Measurements from ENCODE around the gene IFRD2.

Gene IFRD2

DNA sequence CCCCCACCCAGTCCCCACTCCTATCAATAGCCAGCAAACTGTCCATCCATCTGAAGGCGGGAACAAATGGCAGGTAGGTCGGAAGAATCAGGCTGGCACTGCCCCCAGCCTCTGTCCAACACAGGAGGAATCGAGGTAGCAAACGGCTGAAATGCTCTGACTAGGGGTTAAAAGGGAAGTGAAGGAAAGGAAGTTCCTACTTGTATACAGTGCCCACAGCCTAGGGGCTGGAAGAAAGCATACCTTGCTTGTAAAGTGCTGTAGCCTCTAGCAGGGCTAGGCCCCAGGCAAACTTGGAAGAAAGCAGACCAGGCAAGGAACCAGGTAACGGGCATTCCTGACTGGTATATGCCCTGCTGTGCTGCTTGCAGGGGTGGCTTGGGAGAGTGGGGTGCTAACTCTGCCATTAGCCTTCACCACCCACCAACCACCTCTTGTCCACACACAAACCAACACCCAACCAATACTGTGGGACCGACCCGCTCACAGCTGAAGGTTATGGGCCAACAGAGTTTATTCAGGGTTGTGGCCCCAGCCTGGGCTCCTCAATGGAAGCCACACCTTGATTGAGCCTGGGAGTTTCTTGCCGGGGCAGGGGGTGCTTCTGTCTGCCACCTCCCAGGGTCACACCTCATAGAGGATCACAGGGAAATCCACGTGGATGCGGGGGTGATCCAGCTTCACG lies 33.4 kb upstream of the IFRD2 start:
- no peak overlapping the region for H3K27ac Mint-ChIP-seq
- DNase-seq: no peak
- peak overlapping the region; percentile 94 for H3K4me3 Mint-ChIP-seq
- peaks cover 8% of the 10 kb centered on the region for H3K27me3 Mint-ChIP-seq (ENCODE audit: low read depth, poor library complexity)
- TF ChIP-seq, protein P1, sequence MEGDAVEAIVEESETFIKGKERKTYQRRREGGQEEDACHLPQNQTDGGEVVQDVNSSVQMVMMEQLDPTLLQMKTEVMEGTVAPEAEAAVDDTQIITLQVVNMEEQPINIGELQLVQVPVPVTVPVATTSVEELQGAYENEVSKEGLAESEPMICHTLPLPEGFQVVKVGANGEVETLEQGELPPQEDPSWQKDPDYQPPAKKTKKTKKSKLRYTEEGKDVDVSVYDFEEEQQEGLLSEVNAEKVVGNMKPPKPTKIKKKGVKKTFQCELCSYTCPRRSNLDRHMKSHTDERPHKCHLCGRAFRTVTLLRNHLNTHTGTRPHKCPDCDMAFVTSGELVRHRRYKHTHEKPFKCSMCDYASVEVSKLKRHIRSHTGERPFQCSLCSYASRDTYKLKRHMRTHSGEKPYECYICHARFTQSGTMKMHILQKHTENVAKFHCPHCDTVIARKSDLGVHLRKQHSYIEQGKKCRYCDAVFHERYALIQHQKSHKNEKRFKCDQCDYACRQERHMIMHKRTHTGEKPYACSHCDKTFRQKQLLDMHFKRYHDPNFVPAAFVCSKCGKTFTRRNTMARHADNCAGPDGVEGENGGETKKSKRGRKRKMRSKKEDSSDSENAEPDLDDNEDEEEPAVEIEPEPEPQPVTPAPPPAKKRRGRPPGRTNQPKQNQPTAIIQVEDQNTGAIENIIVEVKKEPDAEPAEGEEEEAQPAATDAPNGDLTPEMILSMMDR (IDR thresholded peaks at IDR 0.05): no peak
- peaks cover 35% of the 10 kb centered on the region for H3K4me1 Mint-ChIP-seq
- no peaks in the 10 kb centered on the region for H3K9me3 Mint-ChIP-seq
- H3K36me3 Mint-ChIP-seq (ENCODE audit: low read depth): peaks cover 5% of the 10 kb centered on the region

DNA sequence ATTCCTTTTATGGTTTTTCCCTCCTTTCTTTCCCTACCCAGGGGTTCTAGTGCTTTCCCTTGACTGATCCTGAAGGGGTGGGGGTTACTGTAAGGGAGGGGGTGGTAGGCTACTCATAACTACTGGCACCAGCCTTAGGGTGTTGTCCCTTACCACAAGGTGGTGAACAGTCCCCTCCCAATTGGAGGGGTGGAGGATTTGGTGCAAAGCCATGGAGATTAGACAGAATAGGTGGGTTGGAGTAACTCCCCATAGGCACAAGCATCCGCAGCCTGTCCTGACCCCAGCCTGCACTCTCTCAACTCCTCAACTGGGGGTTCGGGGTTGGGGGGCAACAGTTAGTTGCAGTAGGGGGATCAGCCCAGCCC lies 32.9 kb upstream of the IFRD2 start:
- Mint-ChIP-seq H3K27ac (no peak overlapping the region), H3K4me1 (peaks cover 40% of the 10 kb centered on the region), H3K4me3 (no peak overlapping the region), H3K27me3 (ENCODE audit: low read depth, poor library complexity) (peaks cover 9% of the 10 kb centered on the region), H3K36me3 (ENCODE audit: low read depth) (no peaks in the 10 kb centered on the region), H3K9me3 (no peaks in the 10 kb centered on the region)
- TF ChIP-seq, protein P1 (IDR thresholded peaks at IDR 0.05): no peak
- no peak for DNase-seq

DNA sequence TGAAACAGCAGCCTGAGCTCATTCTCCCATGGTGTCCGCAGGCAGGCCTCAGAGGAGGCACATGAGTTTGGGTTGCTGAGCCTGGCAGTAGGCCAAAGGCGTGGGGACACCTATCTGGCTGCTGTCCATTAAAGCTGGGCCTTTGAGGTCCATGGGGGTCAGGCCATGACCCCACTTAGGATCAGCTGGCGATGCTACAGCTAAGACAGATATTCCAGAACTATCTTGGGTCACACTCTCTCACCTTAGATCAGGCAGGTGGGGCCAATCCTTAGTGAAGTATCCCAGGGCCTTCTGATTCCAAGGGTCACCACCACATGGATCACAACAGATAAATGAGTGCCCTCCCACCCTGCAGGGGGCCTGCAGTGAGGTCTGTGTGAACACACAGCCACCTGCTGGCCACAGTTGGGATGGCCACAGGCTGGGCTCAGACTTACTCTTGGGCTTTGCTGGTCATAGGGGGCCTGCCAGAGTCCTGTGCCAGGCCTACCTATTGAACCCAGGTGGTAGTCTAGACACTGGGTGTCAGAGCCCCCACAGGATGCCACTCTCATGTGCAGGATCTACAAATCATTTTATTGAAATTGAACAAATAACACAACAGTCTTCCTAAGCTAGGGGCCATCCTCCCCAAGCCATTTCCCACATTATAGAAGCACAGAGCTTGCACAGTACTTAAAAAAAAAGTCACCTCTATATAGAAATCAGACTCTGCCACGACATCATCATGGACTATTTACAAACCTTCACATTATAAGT lies 32.3 kb upstream of the IFRD2 start:
- TF ChIP-seq, protein P1 (IDR thresholded peaks at IDR 0.05): peak; percentile 87
- peaks cover 9% of the 10 kb centered on the region for H3K27me3 Mint-ChIP-seq (ENCODE audit: low read depth, poor library complexity)
- peak overlapping the region; percentile 34 for H3K4me3 Mint-ChIP-seq

DNA sequence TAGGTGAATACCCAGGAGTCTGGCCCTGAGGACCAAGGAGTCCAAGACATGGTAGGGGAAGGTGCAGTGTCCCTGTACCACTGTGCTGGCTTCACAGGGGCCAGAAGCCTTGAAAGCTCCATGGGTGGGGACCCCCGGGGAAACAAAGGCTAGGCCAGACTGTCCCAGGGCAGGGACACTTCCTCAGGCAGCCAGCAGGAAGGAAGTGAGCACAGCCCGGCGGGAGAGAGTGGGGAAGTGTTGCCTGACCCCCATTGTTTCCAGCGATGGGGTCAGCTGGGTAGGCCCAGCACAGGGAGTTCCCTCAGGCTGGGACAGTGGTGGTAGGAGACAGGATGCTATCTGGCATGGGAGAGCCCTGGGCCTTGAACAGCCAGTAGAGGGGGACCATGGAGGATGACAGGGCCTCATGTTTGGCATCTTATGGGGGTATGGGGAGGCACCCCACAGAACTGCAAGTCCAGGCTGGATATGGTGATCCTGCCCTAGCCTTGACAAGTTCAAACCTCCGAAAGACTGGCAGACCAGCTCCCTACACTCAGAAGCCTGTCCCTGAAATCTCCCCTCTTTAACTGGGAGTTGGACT lies 31.5 kb upstream of the IFRD2 start:
- peaks cover 54% of the 10 kb centered on the region for H3K4me1 Mint-ChIP-seq
- peaks cover 12% of the 10 kb centered on the region for H3K36me3 Mint-ChIP-seq (ENCODE audit: low read depth)
- H3K4me3 Mint-ChIP-seq: no peak overlapping the region
- TF ChIP-seq, protein P1 (IDR thresholded peaks at IDR 0.05): no peak
- H3K27ac Mint-ChIP-seq: no peak overlapping the region
- DNase-seq: no peak
- H3K9me3 Mint-ChIP-seq: no peaks in the 10 kb centered on the region
- H3K27me3 Mint-ChIP-seq (ENCODE audit: low read depth, poor library complexity): peaks cover 9% of the 10 kb centered on the region

More for the DNA sequence above, 32.3 kb upstream of the IFRD2 start:
- Mint-ChIP-seq H3K27ac (no peak overlapping the region), H3K4me1 (peaks cover 46% of the 10 kb centered on the region), H3K9me3 (no peaks in the 10 kb centered on the region), H3K36me3 (ENCODE audit: low read depth) (peaks cover 3% of the 10 kb centered on the region)
- peak; percentile 85 for DNase-seq

DNA sequence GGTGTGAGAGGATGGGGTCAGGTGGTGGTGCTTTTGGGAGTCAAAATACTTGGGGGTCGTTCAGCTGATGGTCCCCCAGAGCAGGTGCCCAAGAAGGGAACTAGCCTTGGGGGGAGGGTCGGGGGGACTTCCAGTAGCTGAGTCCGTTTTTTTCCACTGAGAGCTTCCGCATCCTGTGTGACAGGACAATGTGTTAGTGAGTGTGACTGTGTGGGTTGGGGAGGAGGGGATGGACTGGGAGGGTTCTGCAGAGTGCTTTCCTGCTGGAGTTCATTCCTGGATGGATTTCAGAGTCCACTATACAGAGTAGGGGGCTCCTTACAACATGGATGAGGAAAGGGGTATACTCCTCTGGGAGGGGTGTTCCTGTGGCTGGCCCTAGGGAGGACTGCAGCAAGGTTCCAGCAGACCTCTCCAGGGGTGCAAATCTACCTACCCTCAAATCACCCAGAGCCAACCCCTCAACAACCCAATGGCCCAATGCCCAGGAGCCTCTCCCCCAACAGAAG lies 30.9 kb upstream of the IFRD2 start:
- TF ChIP-seq, protein P1 (IDR thresholded peaks at IDR 0.05): no peak
- H3K4me1 Mint-ChIP-seq: peaks cover 54% of the 10 kb centered on the region
- peak overlapping the region; percentile 84 for H3K4me3 Mint-ChIP-seq
- H3K9me3 Mint-ChIP-seq: no peaks in the 10 kb centered on the region
- H3K36me3 Mint-ChIP-seq (ENCODE audit: low read depth): peaks cover 16% of the 10 kb centered on the region
- no peak for DNase-seq
- peaks cover 9% of the 10 kb centered on the region for H3K27me3 Mint-ChIP-seq (ENCODE audit: low read depth, poor library complexity)
- H3K27ac Mint-ChIP-seq: no peak overlapping the region
